GM12873 (cell line): Measurements from ENCODE around the gene CCDC57.

Experiments used
- TF ChIP-seq, protein P1 (sequence below): IDR thresholded peaks from 2 replicates; pipeline ENCODE4 v1.5.1; 2012; ENCODE audit warnings: low read depth, mild to moderate bottlenecking, moderate library complexity, low read length, control low read depth; ENCODE audit not compliant: insufficient read depth; ENCODE audit errors: missing control alignments

The CCDC57 gene

DNA sequence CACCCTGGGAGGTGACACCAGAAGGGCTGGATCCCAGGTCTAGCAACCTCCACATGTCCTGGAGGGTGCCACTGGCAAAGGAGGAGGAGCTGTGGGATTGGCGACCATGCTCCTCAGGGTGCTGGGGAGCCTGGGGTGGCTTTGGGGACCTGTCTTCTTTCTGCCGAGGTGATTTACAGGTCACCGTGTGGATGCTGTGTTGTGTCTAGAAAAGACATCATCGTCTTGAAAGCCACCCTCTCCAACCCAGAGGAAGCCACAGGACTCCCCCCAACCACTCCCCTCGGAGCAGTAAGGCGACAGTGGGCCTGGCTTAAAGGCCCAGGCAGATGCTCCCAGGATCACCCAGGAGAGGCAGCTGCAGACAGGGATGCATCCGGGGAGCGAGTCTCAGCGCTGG is 84.9 kb downstream of the CCDC57 start:
- TF ChIP-seq, protein P1, sequence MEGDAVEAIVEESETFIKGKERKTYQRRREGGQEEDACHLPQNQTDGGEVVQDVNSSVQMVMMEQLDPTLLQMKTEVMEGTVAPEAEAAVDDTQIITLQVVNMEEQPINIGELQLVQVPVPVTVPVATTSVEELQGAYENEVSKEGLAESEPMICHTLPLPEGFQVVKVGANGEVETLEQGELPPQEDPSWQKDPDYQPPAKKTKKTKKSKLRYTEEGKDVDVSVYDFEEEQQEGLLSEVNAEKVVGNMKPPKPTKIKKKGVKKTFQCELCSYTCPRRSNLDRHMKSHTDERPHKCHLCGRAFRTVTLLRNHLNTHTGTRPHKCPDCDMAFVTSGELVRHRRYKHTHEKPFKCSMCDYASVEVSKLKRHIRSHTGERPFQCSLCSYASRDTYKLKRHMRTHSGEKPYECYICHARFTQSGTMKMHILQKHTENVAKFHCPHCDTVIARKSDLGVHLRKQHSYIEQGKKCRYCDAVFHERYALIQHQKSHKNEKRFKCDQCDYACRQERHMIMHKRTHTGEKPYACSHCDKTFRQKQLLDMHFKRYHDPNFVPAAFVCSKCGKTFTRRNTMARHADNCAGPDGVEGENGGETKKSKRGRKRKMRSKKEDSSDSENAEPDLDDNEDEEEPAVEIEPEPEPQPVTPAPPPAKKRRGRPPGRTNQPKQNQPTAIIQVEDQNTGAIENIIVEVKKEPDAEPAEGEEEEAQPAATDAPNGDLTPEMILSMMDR = no peak

DNA sequence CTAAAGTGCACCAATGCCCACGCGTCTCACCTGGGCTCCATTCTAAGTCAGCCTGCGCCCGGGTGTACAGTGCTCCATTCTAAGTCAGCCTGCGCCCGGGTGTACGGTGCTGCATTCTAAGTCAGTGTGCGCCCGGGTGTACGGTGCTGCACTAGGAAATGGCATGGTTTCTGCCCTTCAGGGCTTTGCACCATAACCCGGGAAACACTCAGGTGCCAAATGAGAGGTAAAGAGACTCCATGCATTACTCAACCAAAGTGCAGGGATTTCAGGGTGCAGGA is 85.4 kb downstream of the CCDC57 start:
- TF ChIP-seq, protein P1 = no peak

DNA sequence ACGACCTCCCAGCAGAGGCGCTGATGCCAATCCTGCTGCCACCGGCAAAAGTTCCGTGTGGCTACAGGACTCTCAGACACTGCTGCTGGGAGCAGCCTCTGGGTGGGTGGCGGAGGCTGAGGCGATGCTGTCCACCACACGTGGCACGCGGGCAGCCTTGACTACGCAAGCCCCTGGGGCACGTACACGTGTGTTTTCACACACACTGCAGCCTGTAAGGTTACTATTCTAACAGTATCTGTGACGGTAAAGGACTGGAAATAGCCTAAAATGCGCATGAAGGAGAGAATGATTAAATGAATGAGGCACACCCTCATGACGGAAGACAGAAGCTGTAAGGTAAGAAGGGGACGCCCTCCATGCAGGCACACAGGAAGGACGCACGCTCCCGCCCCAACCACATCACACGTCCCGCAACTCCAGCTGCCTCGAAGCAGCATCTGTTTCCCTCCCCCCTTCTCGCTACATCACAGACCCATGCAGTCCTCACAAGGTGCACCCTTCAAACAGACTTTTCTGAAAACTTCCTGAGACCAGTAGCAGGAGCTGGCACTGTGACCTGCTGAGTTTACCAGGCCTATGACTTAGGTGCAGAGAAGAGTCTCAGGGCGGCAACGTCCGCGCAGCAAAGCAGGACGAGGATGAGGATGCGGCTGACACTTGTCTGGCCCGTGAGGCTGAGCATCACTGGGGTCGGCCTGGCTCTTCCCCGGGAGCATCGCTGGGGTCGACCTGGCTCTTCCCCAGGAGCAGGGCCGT is 85.9 kb downstream of the CCDC57 start:
- TF ChIP-seq, protein P1 = no peak

DNA sequence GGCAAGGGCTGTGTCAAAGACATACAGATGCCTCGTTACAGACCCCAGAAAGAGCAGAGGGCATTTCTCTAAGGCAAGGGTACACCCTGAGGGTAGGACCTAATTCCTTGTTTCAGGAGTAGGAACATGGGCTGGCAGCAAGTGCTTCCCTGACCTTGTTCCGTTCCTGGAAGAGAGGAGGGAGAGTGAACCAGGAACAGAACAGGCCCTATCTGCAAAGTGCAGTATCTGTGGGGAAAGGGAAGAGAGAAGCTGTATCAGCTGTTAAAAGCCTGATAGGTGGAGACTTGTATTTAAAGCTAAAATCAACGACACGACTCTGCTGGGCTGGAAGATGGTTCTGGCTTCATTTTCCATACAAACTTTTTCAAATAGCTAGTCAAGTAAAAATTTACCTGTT is 88.5 kb downstream of the CCDC57 start:
- TF ChIP-seq, protein P1 = no peak

DNA sequence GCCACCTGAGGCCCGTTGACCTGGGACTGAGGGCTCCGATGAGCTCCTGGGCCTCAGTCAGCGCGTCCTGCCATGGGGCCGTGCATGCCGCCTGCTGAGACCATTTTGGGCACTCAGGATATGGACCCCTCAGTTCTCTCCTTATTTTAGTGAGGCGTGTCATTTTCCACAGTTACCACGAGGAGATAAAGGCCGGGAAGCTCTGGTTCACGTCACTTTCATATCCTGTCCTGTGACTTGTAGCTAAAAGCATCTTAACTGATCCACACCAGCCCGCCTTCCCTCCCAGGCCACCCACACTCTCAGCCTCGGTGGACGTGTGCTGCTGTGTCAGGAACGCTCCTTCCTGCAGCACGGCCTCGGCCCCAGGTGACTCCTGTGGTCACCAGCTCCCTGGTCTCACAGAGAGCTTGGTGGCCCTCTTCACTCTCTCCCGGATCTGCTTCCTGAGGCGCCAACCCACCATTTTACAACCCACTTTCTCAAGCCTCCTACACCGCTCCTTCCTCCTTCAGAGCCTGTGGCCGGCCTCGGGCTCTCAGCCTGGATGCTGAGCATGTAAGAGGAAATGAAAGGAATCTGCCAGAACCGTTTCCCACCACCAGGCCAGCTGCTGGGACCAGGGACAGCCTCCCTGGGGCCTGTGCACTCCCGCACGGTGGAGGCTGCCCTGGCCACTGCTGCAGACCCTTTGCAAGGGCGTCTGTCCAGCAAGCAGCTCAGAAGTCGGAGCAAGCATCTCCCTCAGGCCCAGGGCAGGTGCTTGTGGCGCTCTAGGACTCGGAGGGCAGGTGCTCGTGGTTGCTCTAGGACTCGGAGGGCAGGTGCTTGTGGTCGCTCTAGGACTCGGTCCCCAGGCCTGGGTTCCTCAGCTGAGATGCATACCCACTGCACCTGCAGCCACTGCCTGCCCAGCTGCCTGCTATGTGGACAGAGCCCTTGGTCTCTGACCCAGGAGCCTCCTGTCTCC is 90.7 kb downstream of the CCDC57 start:
- TF ChIP-seq, protein P1 = no peak

DNA sequence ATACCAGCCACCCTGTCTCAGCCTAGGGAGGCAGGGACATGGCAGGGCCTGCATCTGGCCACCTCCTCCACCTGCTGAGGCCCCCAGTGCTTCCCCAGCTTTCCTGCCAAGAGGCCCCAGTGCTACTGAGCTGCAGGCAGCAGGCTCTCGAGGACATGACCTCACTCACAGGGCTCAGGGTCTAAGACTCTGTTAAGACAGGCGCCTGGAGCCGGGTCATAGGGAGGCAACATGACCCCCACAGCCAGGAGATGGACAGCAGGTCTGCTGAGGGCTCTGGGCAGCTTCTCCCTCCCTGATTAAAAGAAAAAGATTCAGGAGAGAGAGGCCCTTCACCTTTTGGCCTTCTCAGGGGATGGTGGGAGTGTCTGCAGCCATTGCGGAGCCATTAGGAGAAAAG is 91.4 kb downstream of the CCDC57 start:
- TF ChIP-seq, protein P1 = no peak

DNA sequence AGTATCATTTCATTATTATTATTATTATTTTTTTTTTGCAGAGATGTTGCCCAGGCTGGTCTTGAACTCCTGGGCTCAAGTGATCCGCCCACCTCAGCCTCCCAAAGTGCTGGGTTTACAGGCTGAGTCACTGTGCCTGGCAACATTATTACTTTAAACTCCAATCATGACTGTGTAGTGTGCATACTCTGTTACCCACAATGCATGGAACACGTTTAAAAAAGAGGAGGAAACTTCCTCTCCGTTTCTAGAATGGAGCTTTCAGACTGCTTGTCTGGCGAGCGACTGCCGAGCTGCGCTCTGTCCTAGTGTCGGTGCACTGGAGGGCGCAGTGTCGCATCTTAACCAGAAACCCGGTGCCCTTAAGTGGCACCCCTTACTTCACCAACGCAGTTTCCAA is 92.5 kb downstream of the CCDC57 start:
- TF ChIP-seq, protein P1 = no peak
